GM23338 (cell line): Measurements from ENCODE around the gene HSH2D. TPM values are rescaled to one million over a fixed set of nuclear protein-coding genes. Genes with fewer than 3 reads are reported as not detected.

ENCODE experiments used
- ATAC-seq: fragments of 200-7000 bp; cut with Tn5 transposase; 3 replicates; pipeline ENCODE4 v1.9.1; 2020
- DNase-seq: peaks from one replicate; pipeline ENCODE4 v3.0.0-alpha.2; 2015; ENCODE audit warnings: low spot score
- H2AFZ ChIP-seq: fragments of 200-600 bp; sonication (generic); 2 replicates; pipeline ENCODE4 v1.8.0; 2016; ENCODE audit warnings: antibody characterized with exemption, mild to moderate bottlenecking, moderate library complexity
- H3F3A ChIP-seq: fragments of 200-600 bp; sonication (generic); replicated peaks from 2 replicates; pipeline ENCODE4 v1.8.0; 2017; ENCODE audit warnings: antibody characterized with exemption, mixed run types, low read depth
- H3K27ac ChIP-seq: fragments of 200-600 bp; sonication (generic); 2 replicates; pipeline ENCODE4 v1.6.1; 2016; ENCODE audit warnings: low read depth
- H3K27me3 ChIP-seq: fragments of 200-600 bp; sonication (generic); 2 replicates; pipeline ENCODE4 v1.8.0; 2016; ENCODE audit warnings: mild to moderate bottlenecking, mixed run types, moderate library complexity; ENCODE audit not compliant: insufficient read depth
- H3K36me3 ChIP-seq: fragments of 200-600 bp; sonication (generic); 2 replicates; pipeline ENCODE4 v1.8.0; 2016; ENCODE audit warnings: mild to moderate bottlenecking; ENCODE audit not compliant: insufficient read depth
- H3K4me1 ChIP-seq: fragments of 200-600 bp; sonication (generic); 2 replicates; pipeline ENCODE4 v1.8.0; 2016; ENCODE audit warnings: mild to moderate bottlenecking, moderate library complexity; ENCODE audit not compliant: insufficient read depth
- H3K4me2 ChIP-seq: fragments of 200-600 bp; sonication (generic); 2 replicates; pipeline ENCODE4 v1.7.1; 2017; ENCODE audit warnings: mixed run types
- H3K4me3 ChIP-seq: fragments of 200-600 bp; sonication (generic); 2 replicates; pipeline ENCODE4 v1.6.1; 2016; ENCODE audit warnings: mixed run types
- H3K79me2 ChIP-seq: fragments of 200-600 bp; sonication (generic); replicated peaks from 2 replicates; pipeline ENCODE4 v1.8.0; 2017; ENCODE audit warnings: mild to moderate bottlenecking; ENCODE audit not compliant: insufficient read depth
- H3K9me2 ChIP-seq: fragments of 200-600 bp; sonication (generic); 2 replicates; pipeline ENCODE4 v1.8.0; 2017; ENCODE audit not compliant: insufficient read depth
- H4K20me1 ChIP-seq: fragments of 200-600 bp; sonication (generic); replicated peaks from 2 replicates; pipeline ENCODE4 v1.8.0; 2017; ENCODE audit warnings: mild to moderate bottlenecking; ENCODE audit not compliant: insufficient read depth
- H3K27ac Mint-ChIP-seq: 2 replicates; pipeline ENCODE4 v1.8.0; 2020; ENCODE audit warnings: inconsistent platforms, mild to moderate bottlenecking, moderate library complexity, mixed read lengths
- H3K27me3 Mint-ChIP-seq: 3 replicates; pipeline ENCODE4 v1.8.0; 2022; ENCODE audit warnings: low read depth, mild to moderate bottlenecking, moderate library complexity, mixed read lengths, inconsistent platforms; ENCODE audit not compliant: insufficient read depth, poor library complexity
- H3K36me3 Mint-ChIP-seq: 3 replicates; pipeline ENCODE4 v1.8.0; 2021; ENCODE audit warnings: low read depth, mild to moderate bottlenecking, inconsistent platforms, moderate library complexity, mixed read lengths
- H3K4me1 Mint-ChIP-seq: 3 replicates; pipeline ENCODE4 v1.8.0; 2020; ENCODE audit warnings: mild to moderate bottlenecking, inconsistent platforms, mixed read lengths
- H3K4me3 Mint-ChIP-seq: 3 replicates; pipeline ENCODE4 v1.8.0; 2021; ENCODE audit warnings: moderate library complexity, mild to moderate bottlenecking, inconsistent platforms, mixed read lengths
- H3K9me3 Mint-ChIP-seq: 3 replicates; pipeline ENCODE4 v1.8.0; 2020; ENCODE audit warnings: moderate library complexity, mild to moderate bottlenecking, inconsistent platforms, mixed read lengths
- EZH2phosphoT487 ChIP-seq: fragments of 200-600 bp; sonication (generic); IDR thresholded peaks from one replicate; pipeline ENCODE4 v1.8.1; 2018; ENCODE audit warnings: antibody characterized with exemption; ENCODE audit not compliant: unreplicated experiment
- JUNB ChIP-seq: IDR thresholded peaks from one replicate; pipeline ENCODE4 v1.6.1; 2016; ENCODE audit warnings: antibody characterized with exemption; ENCODE audit not compliant: unreplicated experiment
- NANOG ChIP-seq: IDR thresholded peaks from 2 replicates; pipeline ENCODE4 v1.6.1; 2016; ENCODE audit warnings: antibody characterized with exemption, borderline replicate concordance
- POLR2AphosphoS5 ChIP-seq: IDR thresholded peaks from 2 replicates; pipeline ENCODE4 v1.6.1; 2016; ENCODE audit warnings: antibody characterized with exemption, low read depth
- STAT1 ChIP-seq: IDR thresholded peaks from one replicate; pipeline ENCODE4 v1.6.1; 2016; ENCODE audit warnings: antibody characterized with exemption; ENCODE audit not compliant: unreplicated experiment
- ZNF114 ChIP-seq: fragments of 250-450 bp; sonication (Bioruptor Pico); IDR thresholded peaks from 2 replicates; pipeline ENCODE4 v1.5.0; 2020; ENCODE audit warnings: mild to moderate bottlenecking, moderate library complexity
- ZNF331 ChIP-seq: fragments of 250-450 bp; sonication (Bioruptor Pico); IDR thresholded peaks from 2 replicates; pipeline ENCODE4 v1.5.0; 2020; ENCODE audit warnings: low read depth, mild to moderate bottlenecking, moderate library complexity
- polyA plus RNA-seq: library from polyadenylated mRNA; unstranded; fragments of >200 nt; fragmentation: Nextera tagmentation; extraction: Ambion mirVana; gene quantifications from 2 replicates; pipeline ENCODE4 v1.2.1, GENCODE V29; 2016
- total RNA-seq: library from RNA; depleted of rRNA; stranded (reverse); fragments of >200 nt; shearing (Covaris generic); gene quantifications from 2 replicates; pipeline ENCODE4 v1.2.3, GENCODE V29; 2014
- TF ChIP-seq, protein P1 (sequence below): fragments of 250-450 bp; sonication (Bioruptor Pico); IDR thresholded peaks from 2 replicates; pipeline ENCODE4 v1.5.0; 2020; ENCODE audit warnings: mild to moderate bottlenecking, moderate library complexity
- TF ChIP-seq, protein P2 (sequence below), 2 experiments: fragments of 200-600 bp in 1 of 2; sonication (generic) in 1 of 2; conservative IDR thresholded peaks; 2 replicates each; pipeline versions ENCODE4 v1.5.1 to v1.6.1; 2016 to 2017; ENCODE audit warnings: antibody characterized with exemption in 2 of 2, low read depth in 2 of 2, mild to moderate bottlenecking in 2 of 2, moderate library complexity in 1 of 2
- TF ChIP-seq, protein P3 (sequence below): IDR thresholded peaks from one replicate; pipeline ENCODE4 v1.6.1; 2018; ENCODE audit warnings: antibody characterized with exemption; ENCODE audit not compliant: unreplicated experiment

HSH2D gene
- total and polyA plus RNA-seq, 2 experiments from 2014 or later: 0.81 to 1.4 TPM

DNA sequence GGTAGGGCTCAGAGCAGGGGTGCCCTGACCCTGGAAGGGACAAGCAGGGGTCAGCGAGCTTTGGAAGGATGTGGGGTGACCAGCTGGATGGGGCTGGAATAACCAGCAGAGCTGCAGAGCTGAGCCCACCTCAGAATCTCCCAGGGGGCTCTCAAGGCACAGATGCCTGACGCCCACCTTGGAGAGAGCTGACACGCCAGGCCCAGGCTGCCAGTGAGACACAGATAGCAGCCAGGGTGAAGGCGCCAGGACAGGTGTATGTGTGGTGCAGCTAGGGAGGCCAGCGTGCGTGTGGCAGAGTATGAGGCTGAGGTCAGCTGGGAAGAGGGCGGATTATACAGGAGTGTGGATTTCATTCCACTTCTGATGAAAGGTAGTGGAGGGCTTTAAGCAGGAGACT is 63.2 kb downstream of the HSH2D start (continued):
- TF ChIP-seq, protein P1, sequence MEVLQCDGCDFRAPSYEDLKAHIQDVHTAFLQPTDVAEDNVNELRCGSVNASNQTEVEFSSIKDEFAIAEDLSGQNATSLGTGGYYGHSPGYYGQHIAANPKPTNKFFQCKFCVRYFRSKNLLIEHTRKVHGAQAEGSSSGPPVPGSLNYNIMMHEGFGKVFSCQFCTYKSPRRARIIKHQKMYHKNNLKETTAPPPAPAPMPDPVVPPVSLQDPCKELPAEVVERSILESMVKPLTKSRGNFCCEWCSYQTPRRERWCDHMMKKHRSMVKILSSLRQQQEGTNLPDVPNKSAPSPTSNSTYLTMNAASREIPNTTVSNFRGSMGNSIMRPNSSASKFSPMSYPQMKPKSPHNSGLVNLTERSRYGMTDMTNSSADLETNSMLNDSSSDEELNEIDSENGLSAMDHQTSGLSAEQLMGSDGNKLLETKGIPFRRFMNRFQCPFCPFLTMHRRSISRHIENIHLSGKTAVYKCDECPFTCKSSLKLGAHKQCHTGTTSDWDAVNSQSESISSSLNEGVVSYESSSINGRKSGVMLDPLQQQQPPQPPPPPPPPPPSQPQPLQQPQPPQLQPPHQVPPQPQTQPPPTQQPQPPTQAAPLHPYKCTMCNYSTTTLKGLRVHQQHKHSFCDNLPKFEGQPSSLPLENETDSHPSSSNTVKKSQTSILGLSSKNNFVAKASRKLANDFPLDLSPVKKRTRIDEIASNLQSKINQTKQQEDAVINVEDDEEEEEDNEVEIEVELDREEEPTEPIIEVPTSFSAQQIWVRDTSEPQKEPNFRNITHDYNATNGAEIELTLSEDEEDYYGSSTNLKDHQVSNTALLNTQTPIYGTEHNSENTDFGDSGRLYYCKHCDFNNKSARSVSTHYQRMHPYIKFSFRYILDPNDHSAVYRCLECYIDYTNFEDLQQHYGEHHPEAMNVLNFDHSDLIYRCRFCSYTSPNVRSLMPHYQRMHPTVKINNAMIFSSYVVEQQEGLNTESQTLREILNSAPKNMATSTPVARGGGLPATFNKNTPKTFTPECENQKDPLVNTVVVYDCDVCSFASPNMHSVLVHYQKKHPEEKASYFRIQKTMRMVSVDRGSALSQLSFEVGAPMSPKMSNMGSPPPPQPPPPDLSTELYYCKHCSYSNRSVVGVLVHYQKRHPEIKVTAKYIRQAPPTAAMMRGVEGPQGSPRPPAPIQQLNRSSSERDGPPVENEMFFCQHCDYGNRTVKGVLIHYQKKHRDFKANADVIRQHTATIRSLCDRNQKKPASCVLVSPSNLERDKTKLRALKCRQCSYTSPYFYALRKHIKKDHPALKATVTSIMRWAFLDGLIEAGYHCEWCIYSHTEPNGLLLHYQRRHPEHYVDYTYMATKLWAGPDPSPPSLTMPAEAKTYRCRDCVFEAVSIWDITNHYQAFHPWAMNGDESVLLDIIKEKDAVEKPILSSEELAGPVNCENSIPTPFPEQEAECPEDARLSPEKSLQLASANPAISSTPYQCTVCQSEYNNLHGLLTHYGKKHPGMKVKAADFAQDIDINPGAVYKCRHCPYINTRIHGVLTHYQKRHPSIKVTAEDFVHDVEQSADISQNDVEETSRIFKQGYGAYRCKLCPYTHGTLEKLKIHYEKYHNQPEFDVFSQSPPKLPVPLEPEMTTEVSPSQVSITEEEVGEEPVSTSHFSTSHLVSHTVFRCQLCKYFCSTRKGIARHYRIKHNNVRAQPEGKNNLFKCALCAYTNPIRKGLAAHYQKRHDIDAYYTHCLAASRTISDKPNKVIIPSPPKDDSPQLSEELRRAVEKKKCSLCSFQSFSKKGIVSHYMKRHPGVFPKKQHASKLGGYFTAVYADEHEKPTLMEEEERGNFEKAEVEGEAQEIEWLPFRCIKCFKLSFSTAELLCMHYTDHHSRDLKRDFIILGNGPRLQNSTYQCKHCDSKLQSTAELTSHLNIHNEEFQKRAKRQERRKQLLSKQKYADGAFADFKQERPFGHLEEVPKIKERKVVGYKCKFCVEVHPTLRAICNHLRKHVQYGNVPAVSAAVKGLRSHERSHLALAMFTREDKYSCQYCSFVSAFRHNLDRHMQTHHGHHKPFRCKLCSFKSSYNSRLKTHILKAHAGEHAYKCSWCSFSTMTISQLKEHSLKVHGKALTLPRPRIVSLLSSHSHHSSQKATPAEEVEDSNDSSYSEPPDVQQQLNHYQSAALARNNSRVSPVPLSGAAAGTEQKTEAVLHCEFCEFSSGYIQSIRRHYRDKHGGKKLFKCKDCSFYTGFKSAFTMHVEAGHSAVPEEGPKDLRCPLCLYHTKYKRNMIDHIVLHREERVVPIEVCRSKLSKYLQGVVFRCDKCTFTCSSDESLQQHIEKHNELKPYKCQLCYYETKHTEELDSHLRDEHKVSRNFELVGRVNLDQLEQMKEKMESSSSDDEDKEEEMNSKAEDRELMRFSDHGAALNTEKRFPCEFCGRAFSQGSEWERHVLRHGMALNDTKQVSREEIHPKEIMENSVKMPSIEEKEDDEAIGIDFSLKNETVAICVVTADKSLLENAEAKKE (CRISPR knock-in tag): no peak
- TF ChIP-seq EZH2phosphoT487 (no peak), JUNB (no peak)

DNA sequence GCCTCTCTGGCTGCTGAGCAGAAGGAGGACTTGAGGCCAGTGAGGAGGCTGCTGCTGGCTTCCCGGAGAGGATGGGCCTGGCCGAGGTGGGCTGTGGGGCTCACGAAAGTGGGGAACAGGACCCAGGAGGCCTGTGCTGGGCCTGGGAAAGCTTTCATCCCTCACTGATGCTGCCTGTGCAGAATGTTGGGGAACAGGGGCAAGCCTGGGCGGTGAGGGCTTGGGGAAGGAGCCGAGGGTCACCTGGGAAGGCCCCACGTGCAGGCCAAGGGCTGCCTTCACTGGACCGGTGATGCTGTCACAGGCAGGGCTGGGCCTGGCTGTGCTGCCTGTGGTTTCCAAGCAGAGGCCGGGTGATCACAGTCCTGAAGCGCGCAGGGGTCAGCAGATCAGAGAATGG is 63.6 kb downstream of the HSH2D start:
- no peak overlapping the region for H3K27ac ChIP-seq
- no peak overlapping the region for H3K27ac Mint-ChIP-seq
- no peak for ATAC-seq
- TF ChIP-seq JUNB (no peak), POLR2AphosphoS5 (no peak), ZNF331 (no peak), NANOG (no peak), STAT1 (no peak), ZNF114 (CRISPR knock-in tag) (no peak)
- TF ChIP-seq, protein P2, sequence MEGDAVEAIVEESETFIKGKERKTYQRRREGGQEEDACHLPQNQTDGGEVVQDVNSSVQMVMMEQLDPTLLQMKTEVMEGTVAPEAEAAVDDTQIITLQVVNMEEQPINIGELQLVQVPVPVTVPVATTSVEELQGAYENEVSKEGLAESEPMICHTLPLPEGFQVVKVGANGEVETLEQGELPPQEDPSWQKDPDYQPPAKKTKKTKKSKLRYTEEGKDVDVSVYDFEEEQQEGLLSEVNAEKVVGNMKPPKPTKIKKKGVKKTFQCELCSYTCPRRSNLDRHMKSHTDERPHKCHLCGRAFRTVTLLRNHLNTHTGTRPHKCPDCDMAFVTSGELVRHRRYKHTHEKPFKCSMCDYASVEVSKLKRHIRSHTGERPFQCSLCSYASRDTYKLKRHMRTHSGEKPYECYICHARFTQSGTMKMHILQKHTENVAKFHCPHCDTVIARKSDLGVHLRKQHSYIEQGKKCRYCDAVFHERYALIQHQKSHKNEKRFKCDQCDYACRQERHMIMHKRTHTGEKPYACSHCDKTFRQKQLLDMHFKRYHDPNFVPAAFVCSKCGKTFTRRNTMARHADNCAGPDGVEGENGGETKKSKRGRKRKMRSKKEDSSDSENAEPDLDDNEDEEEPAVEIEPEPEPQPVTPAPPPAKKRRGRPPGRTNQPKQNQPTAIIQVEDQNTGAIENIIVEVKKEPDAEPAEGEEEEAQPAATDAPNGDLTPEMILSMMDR (conservative IDR thresholded peaks at IDR 0.05; ENCODE audit: low read depth in 2 of 2): no peak
- TF ChIP-seq, protein P3, sequence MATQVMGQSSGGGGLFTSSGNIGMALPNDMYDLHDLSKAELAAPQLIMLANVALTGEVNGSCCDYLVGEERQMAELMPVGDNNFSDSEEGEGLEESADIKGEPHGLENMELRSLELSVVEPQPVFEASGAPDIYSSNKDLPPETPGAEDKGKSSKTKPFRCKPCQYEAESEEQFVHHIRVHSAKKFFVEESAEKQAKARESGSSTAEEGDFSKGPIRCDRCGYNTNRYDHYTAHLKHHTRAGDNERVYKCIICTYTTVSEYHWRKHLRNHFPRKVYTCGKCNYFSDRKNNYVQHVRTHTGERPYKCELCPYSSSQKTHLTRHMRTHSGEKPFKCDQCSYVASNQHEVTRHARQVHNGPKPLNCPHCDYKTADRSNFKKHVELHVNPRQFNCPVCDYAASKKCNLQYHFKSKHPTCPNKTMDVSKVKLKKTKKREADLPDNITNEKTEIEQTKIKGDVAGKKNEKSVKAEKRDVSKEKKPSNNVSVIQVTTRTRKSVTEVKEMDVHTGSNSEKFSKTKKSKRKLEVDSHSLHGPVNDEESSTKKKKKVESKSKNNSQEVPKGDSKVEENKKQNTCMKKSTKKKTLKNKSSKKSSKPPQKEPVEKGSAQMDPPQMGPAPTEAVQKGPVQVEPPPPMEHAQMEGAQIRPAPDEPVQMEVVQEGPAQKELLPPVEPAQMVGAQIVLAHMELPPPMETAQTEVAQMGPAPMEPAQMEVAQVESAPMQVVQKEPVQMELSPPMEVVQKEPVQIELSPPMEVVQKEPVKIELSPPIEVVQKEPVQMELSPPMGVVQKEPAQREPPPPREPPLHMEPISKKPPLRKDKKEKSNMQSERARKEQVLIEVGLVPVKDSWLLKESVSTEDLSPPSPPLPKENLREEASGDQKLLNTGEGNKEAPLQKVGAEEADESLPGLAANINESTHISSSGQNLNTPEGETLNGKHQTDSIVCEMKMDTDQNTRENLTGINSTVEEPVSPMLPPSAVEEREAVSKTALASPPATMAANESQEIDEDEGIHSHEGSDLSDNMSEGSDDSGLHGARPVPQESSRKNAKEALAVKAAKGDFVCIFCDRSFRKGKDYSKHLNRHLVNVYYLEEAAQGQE: no peak
- no peaks in the 10 kb centered on the region for H3K79me2 ChIP-seq
- H3K4me3 Mint-ChIP-seq: no peak overlapping the region
- H4K20me1 ChIP-seq: peaks cover 5% of the 10 kb centered on the region; the same call in 1 of the 2 replicates
- no peaks in the 10 kb centered on the region for H3K4me1 Mint-ChIP-seq
- H3K9me2 ChIP-seq: no peaks in the 10 kb centered on the region
- H3K27me3 ChIP-seq: no peaks in the 10 kb centered on the region
- H3K4me2 ChIP-seq: no peak overlapping the region
- H3K4me1 ChIP-seq: no peaks in the 10 kb centered on the region
- no peak overlapping the region for H3K4me3 ChIP-seq
- peaks cover 4% of the 10 kb centered on the region for H3K27me3 Mint-ChIP-seq
- H2AFZ ChIP-seq: no peak overlapping the region
- no peak for DNase-seq
- H3F3A ChIP-seq: no peaks in the 10 kb centered on the region
- H3K36me3 ChIP-seq: no peaks in the 10 kb centered on the region
- peaks cover 3% of the 10 kb centered on the region; the same call in 2 of the 3 replicates for H3K36me3 Mint-ChIP-seq
- H3K9me3 Mint-ChIP-seq: no peaks in the 10 kb centered on the region
